ENCODE measurements around the gene OR8B2. TPM values are rescaled to one million over a fixed set of nuclear protein-coding genes. Genes with fewer than 3 reads are reported as not detected.

The OR8B2 gene, protein sequence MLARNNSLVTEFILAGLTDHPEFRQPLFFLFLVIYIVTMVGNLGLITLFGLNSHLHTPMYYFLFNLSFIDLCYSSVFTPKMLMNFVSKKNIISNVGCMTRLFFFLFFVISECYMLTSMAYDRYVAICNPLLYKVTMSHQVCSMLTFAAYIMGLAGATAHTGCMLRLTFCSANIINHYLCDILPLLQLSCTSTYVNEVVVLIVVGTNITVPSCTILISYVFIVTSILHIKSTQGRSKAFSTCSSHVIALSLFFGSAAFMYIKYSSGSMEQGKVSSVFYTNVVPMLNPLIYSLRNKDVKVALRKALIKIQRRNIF
- total RNA-seq (2021; ENCODE audit: unreplicated experiment) (not detected), Bru-seq, nascent RNA (not detected), BruChase-seq, experiment 1, labeled RNA remaining after a 2-hour chase (not detected), BruChase-seq, experiment 2, labeled RNA remaining after a 6-hour chase (not detected)
- not detected for polyA plus RNA-seq (2012; ENCODE audit: insufficient read length)
- long read RNA-seq: 0 reads

DNA sequence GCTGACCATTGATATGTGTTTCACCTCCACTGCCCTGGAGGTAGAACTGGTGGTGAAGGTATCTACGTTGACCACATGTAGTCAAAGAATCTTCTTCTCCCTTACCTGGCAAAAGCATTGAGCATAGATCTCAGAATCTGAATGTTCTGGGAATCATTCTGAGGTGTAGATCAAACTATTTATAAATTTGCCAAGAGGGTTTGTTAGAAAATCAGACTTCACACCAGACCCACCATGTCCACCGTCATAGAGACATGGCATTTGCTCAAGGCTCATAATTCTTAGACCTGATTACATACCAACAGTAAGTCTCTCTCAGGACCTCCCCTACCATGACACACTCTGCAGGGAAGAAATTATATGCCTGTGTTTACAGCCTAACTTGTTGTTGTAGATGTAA, at the start of gene OR8B2:
TSS of gene OR8B2 (minus strand) at position 101 of the 400 bp plus-strand sequence. CDS start 1,156 bp downstream, outside the sequence.
- POLR2A ChIA-PET: no interaction called here
- BruUV-seq (replicated peaks): no TSS peak
- in situ Hi-C loops (cut with HindIII; ENCODE audit: low pct_unique_long_range_greater_than_20kb, low sequenced_read_pairs): no loop called here

DNA sequence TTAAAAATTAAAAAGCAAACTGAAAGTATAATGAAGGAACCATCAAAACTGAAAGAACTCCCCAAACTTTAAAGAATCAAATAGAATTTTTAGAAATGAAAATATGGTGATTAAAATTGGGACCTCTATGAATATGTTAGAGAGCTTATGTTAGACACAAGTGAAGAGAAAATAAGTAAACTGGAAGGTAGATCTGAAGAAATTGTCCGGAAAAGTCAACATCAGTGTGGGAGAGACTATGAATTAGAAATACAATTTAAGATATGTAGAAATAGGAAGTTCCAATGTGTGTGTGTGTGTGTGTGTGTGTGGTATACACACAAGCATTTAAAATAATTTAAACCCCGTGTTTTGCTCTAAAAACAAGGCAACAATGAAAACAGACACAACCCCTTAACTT, 45.3 kb upstream of the OR8B2 start:
- no peak for TF ChIP-seq SIN3A (IDR thresholded peaks at IDR 0.05; ENCODE audit: borderline replicate concordance, insufficient read depth, low read depth, low read length)
- TF ChIP-seq, protein P1, sequence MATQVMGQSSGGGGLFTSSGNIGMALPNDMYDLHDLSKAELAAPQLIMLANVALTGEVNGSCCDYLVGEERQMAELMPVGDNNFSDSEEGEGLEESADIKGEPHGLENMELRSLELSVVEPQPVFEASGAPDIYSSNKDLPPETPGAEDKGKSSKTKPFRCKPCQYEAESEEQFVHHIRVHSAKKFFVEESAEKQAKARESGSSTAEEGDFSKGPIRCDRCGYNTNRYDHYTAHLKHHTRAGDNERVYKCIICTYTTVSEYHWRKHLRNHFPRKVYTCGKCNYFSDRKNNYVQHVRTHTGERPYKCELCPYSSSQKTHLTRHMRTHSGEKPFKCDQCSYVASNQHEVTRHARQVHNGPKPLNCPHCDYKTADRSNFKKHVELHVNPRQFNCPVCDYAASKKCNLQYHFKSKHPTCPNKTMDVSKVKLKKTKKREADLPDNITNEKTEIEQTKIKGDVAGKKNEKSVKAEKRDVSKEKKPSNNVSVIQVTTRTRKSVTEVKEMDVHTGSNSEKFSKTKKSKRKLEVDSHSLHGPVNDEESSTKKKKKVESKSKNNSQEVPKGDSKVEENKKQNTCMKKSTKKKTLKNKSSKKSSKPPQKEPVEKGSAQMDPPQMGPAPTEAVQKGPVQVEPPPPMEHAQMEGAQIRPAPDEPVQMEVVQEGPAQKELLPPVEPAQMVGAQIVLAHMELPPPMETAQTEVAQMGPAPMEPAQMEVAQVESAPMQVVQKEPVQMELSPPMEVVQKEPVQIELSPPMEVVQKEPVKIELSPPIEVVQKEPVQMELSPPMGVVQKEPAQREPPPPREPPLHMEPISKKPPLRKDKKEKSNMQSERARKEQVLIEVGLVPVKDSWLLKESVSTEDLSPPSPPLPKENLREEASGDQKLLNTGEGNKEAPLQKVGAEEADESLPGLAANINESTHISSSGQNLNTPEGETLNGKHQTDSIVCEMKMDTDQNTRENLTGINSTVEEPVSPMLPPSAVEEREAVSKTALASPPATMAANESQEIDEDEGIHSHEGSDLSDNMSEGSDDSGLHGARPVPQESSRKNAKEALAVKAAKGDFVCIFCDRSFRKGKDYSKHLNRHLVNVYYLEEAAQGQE (IDR thresholded peaks at IDR 0.05; ENCODE audit: insufficient read depth in 1 of 2, low read depth in 2 of 2, low read length in 1 of 2): no peak
- no peak for TF ChIP-seq TCF7L2 (IDR thresholded peaks at IDR 0.05; ENCODE audit: low read depth, low read length)
- TF ChIP-seq POLR2AphosphoS5 (IDR thresholded peaks at IDR 0.05; ENCODE audit: low read depth, low read length): no peak
- TF ChIP-seq, protein P2, sequence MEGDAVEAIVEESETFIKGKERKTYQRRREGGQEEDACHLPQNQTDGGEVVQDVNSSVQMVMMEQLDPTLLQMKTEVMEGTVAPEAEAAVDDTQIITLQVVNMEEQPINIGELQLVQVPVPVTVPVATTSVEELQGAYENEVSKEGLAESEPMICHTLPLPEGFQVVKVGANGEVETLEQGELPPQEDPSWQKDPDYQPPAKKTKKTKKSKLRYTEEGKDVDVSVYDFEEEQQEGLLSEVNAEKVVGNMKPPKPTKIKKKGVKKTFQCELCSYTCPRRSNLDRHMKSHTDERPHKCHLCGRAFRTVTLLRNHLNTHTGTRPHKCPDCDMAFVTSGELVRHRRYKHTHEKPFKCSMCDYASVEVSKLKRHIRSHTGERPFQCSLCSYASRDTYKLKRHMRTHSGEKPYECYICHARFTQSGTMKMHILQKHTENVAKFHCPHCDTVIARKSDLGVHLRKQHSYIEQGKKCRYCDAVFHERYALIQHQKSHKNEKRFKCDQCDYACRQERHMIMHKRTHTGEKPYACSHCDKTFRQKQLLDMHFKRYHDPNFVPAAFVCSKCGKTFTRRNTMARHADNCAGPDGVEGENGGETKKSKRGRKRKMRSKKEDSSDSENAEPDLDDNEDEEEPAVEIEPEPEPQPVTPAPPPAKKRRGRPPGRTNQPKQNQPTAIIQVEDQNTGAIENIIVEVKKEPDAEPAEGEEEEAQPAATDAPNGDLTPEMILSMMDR (IDR thresholded peaks at IDR 0.05): no peak
- no peaks in the 10 kb centered on the region for H3K27me3 ChIP-seq (ENCODE audit: control insufficient read depth, insufficient read depth, low read length)
- DNase-seq (ENCODE audit: low read depth, low spot score) (no peak), ATAC-seq (no peak)
- no peaks in the 10 kb centered on the region; the same call in 1 of the 2 replicates for H3K9me3 ChIP-seq (ENCODE audit: control insufficient read depth, insufficient read depth, low read depth, low read length)
- in situ Hi-C loops (cut with HindIII; ENCODE audit: low pct_unique_long_range_greater_than_20kb, low sequenced_read_pairs): no loop called here
- H3K4me3 ChIP-seq (ENCODE audit: low read depth in 2 of 2, low read length in 2 of 2): no peak overlapping the region
- H3K4me1 ChIP-seq (ENCODE audit: control insufficient read depth, insufficient read depth, low read length): no peaks in the 10 kb centered on the region
- no TSS peak for BruUV-seq (replicated peaks)
- no peaks in the 10 kb centered on the region for H3K36me3 ChIP-seq (ENCODE audit: control insufficient read depth, insufficient read depth, low read length)
- intact Hi-C loops (cut with micrococcal nuclease; ENCODE audit: unreplicated experiment): no loop called here
- ChIA-PET CTCF (interaction anchor here (0.5 kb wide), 1 partner anchor 61 kb away, joined by 3 read pairs; no protein-coding TSS in a partner anchor), POLR2A (interaction anchor here (0.7 kb wide), 1 partner anchor 70 kb away, joined by 5 read pairs; no protein-coding TSS in a partner anchor)
- no peak overlapping the region for H3K27ac ChIP-seq (ENCODE audit: low read length)

More for the DNA sequence above, at the start of gene OR8B2:
- ATAC-seq: no peak
- Histone ChIP-seq H3K4me3 (ENCODE audit: low read depth in 2 of 2, low read length in 2 of 2) (no peak within 1 kb of the TSS), H3K9me3 (ENCODE audit: control insufficient read depth, insufficient read depth, low read depth, low read length) (no peaks in the 10 kb centered on the region), H3K36me3 (ENCODE audit: control insufficient read depth, insufficient read depth, low read length) (no peaks in the 10 kb centered on the region), H3K4me1 (ENCODE audit: control insufficient read depth, insufficient read depth, low read length) (no peaks in the 10 kb centered on the region), H3K27ac (ENCODE audit: low read length) (no peak within 1 kb of the TSS), H3K27me3 (ENCODE audit: control insufficient read depth, insufficient read depth, low read length) (no peaks in the 10 kb centered on the region)
- DNase-seq (ENCODE audit: low read depth, low spot score): no peak
- intact Hi-C loops (cut with micrococcal nuclease; ENCODE audit: unreplicated experiment): no loop called here
- TF ChIP-seq SIN3A (IDR thresholded peaks at IDR 0.05; ENCODE audit: borderline replicate concordance, insufficient read depth, low read depth, low read length) (no peak), TCF7L2 (IDR thresholded peaks at IDR 0.05; ENCODE audit: low read depth, low read length) (no peak), POLR2AphosphoS5 (IDR thresholded peaks at IDR 0.05; ENCODE audit: low read depth, low read length) (no peak)
- TF ChIP-seq, protein P2 (IDR thresholded peaks at IDR 0.05): no peak
- TF ChIP-seq, protein P1 (IDR thresholded peaks at IDR 0.05; ENCODE audit: insufficient read depth in 1 of 2, low read depth in 2 of 2, low read length in 1 of 2): no peak
- CTCF ChIA-PET: no interaction called here

Data from Panc1 (cell line).